Medulla oblongata (tissue), 1 donor: ENCODE results near the gene COPS7A.

Experiments used
- DNase-seq: peaks from one replicate; pipeline ENCODE4 v3.0.0-alpha.2; 2015; ENCODE audit errors: extremely low spot score

The COPS7A gene

DNA sequence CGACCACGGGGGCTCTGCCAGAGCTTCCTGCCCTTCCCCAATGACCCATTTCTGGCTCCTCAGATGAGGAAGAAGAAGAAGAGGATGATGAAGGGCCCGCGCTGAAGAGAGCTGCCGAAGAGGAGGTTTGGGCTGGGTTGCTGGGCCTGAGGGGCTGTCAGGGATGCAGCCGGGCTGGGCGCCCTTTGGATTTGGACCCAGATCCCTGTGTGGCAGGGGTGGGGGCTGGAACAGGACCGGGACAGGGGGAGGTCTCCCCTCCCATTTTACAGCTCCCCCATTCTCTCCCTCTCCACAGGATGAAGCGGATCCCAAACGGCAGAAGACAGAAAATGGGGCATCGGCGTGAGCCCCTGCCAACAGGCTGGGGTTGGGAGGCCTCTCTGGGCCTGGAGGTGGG, 46.2 kb downstream of the COPS7A start:
- no peak for DNase-seq

GRCh38 chr12:6770600-6770999, 46.8 kb downstream of the COPS7A start:
- no peak for DNase-seq

GRCh38 chr12:6771091-6771495, 47.2 kb downstream of the COPS7A start:
- peak; percentile 65 for DNase-seq

DNA sequence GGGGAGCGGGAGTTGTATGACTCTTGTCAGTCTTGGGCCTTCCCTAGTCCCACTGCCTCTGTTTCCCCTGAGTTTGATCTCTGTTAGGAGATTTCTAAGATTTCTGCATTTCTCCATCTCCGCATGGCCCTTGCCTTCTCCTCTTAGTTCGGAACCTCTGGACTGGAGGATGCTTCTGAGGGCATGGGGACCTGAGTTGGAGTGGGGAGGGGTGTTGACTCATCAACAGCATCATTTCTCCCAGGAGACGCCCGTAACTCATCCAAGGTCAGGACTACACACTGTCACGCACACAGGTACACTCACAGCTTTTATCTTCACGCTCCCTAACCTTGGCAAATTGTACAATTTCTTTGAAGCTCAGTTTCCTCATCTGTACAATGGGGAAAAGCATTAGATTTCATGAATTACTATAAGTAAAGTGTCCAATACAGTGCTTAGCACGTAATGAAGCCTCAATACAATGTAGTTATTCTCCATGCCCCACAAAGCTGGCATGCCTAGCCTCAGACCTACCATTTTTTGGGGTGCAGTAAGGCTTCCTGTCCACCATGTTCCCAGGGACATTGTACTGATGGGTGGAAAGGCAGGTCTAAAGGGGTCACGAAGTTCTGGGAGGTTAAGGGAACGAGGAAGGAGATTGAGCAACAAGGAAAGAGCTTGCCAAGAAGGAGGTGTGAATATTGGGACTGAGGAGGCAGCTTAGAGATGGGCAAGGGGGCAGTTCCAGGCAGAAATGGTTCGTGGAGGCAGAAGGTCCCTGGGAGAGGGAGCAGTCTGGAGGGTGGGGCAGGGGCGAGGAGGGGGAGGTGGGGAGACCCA, 47.9 kb downstream of the COPS7A start:
- DNase-seq, result no peak

GRCh38 chr12:6772331-6772695, 48.5 kb downstream of the COPS7A start, which contains the start of gene LAG3:
Gene LAG3, plus strand, starts transcription at chr12:6772520. Its CDS starts 333 bp downstream, at chr12:6772853.
- DNase-seq, result no peak

- DNase-seq, result no peak
These were observed 49.1 kb downstream of the COPS7A start for GRCh38 chr12:6772726-6773589.

DNA sequence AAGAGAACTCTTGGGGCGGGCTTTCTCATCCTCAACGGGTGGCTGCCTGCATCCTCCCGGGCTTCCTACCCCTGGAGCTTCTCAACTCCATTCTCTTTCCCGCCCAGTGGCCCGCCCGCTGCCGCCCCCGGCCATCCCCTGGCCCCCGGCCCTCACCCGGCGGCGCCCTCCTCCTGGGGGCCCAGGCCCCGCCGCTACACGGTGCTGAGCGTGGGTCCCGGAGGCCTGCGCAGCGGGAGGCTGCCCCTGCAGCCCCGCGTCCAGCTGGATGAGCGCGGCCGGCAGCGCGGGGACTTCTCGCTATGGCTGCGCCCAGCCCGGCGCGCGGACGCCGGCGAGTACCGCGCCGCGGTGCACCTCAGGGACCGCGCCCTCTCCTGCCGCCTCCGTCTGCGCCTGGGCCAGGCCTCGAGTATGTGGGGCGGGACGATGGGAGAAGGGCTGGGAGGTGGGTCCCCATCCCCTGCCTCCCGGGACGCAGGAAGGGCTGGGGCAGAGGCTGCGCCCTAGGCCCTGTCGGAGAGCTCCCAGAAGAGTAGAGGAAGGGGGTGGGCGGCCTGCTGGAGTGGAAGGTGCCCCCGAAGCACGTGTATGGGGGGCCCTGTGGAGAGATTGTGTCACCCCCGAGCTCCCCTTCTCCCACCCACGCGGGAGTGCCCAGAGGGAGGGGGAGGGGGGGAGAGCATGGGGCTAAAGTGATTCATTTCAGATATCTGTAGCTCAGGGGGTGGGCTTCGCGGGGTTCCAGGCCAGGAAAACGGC, 49.9 kb downstream of the COPS7A start:
- no peak for DNase-seq

DNA sequence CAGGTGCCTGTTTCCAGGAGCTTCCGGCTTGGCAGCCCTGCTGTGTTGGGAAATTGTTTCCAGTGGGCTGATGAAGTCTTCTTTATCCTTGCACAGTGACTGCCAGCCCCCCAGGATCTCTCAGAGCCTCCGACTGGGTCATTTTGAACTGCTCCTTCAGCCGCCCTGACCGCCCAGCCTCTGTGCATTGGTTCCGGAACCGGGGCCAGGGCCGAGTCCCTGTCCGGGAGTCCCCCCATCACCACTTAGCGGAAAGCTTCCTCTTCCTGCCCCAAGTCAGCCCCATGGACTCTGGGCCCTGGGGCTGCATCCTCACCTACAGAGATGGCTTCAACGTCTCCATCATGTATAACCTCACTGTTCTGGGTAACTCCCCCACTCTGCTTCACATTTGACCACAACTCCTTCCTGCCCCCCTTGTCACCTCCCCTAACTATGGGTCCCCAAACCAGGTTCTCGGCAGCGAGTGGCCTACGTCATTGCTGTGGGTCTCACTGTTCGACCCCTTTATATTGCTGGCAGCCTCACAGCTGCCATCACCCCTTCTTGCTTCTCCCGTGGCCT, 50.7 kb downstream of the COPS7A start:
- DNase-seq, result no peak

- no peak for DNase-seq
These were observed 51.6 kb downstream of the COPS7A start for GRCh38 chr12:6775185-6776174.

DNA sequence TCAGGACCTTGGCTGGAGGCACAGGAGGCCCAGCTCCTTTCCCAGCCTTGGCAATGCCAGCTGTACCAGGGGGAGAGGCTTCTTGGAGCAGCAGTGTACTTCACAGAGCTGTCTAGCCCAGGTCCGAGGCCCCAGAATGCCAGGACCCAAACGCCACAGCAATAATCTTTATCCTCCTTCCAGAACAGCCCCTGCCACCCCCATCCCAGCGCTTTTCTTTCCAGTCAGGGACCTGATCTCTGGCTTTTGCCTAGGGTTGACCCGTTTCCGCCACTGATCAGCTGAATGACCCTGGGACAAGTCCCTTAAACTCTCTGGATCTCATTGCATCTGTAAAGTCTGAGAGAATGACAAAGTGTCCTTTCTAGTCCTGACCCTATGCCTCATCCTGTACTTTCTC, 53.5 kb downstream of the COPS7A start:
- no peak for DNase-seq

GRCh38 chr12:6778217-6778573, 54.3 kb downstream of the COPS7A start:
- no peak for DNase-seq

DNA sequence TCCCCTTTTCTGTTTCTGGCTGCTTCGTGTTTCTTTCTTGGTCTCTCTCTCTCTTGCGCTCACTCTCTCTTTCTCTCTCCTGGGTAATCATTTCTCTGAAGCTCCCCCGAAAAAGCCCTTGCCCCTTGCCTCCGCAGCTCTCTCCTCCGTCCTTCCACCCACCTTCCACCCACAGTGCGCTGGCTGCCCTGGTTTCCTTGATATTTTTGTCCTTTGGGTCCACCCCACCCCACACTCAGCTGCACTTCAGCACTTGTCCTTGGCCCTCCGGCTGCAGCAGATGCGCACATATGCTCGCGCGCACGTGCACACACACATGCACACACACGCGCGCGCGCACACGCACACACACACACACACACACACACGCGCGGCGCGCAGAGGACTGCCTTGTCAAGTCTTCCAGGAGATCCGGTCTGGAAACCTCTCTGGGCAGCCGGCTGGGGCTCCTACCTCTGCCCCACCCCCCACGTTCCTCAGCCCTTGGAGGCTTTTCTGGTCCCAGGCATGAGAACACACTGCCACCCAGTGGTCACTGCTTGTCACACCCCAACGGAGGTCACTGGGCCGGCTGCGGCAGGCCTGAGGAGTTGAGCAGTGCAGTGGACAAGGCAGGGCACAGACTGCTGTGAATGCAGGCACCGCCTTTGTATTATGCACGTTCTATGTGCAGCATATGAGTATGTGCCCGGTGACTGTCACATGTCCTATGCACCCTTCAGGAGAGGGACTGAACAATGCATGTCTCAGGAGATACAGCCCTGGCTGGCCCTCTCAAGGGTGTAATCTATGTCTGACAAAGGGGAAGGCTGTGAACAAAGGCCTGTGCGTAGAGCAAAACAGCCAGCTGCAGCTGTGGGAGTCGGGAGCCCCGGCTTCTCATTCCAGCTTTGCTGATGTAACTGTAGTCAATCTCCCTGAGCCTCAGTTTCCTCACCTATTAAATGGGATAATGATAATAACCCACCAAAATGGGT, 55.0 kb downstream of the COPS7A start:
- DNase-seq, result peak; percentile 98

- DNase-seq, result no peak
These were observed 56.0 kb downstream of the COPS7A start for GRCh38 chr12:6779708-6780432.

DNA sequence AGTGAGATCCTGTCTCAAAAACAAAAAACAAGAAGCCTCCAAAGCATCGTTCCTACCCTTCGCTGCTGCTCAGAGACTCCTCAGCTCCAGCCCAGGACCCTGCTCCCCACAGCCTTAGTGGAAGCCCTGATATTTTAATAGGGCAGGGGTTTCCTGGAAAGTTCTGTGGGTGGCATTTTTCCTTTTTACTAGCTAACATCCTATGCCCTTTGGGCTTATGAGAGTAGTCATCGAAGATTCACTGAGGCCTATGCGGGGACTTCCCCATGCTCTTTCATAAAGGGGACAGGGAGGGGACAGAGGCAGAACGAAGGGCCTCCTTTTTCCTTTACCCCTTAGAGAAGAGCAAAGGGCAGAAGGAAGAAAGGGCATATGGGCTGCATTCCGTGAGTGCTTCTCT, 56.7 kb downstream of the COPS7A start:
- DNase-seq, result no peak
